ENCODE data around the gene PACRG.

- TF ChIP-seq POLR2A (IDR thresholded peaks at IDR 0.05; ENCODE audit: low read depth, low read length): no peak
- TF ChIP-seq, protein P1, sequence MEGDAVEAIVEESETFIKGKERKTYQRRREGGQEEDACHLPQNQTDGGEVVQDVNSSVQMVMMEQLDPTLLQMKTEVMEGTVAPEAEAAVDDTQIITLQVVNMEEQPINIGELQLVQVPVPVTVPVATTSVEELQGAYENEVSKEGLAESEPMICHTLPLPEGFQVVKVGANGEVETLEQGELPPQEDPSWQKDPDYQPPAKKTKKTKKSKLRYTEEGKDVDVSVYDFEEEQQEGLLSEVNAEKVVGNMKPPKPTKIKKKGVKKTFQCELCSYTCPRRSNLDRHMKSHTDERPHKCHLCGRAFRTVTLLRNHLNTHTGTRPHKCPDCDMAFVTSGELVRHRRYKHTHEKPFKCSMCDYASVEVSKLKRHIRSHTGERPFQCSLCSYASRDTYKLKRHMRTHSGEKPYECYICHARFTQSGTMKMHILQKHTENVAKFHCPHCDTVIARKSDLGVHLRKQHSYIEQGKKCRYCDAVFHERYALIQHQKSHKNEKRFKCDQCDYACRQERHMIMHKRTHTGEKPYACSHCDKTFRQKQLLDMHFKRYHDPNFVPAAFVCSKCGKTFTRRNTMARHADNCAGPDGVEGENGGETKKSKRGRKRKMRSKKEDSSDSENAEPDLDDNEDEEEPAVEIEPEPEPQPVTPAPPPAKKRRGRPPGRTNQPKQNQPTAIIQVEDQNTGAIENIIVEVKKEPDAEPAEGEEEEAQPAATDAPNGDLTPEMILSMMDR (conservative IDR thresholded peaks at IDR 0.05; ENCODE audit: low read depth, low read length): no peak
- no peak for TF ChIP-seq SMC3 (IDR thresholded peaks at IDR 0.05; ENCODE audit: low read depth, low read length)
- no peak for TF ChIP-seq RCOR1 (IDR thresholded peaks at IDR 0.05; ENCODE audit: insufficient replicate concordance, low read length)
- TF ChIP-seq MXI1 (IDR thresholded peaks at IDR 0.05; ENCODE audit: borderline replicate concordance, low read depth, low read length): no peak
- TF ChIP-seq MAZ (IDR thresholded peaks at IDR 0.05; ENCODE audit: borderline replicate concordance, low read depth, low read length): no peak
- TF ChIP-seq RFX5 (IDR thresholded peaks at IDR 0.05; ENCODE audit: low read depth, low read length): no peak
- no peak for TF ChIP-seq MAFK (IDR thresholded peaks at IDR 0.05; ENCODE audit: low read depth, low read length)
- TF ChIP-seq CEBPB (IDR thresholded peaks at IDR 0.05; ENCODE audit: low read depth, low read length): no peak
- TF ChIP-seq NFE2L2 (IDR thresholded peaks at IDR 0.05; ENCODE audit: low read depth, low read length): no peak
- TF ChIP-seq RAD21 (IDR thresholded peaks at IDR 0.05; ENCODE audit: low read length): no peak
- no peak for TF ChIP-seq CHD1 (IDR thresholded peaks at IDR 0.05; ENCODE audit: low read depth, low read length)
- no peak for TF ChIP-seq BHLHE40 (IDR thresholded peaks at IDR 0.05; ENCODE audit: low read depth, low read length)
- no peak for TF ChIP-seq FOS (IDR thresholded peaks at IDR 0.05; ENCODE audit: low read depth, low read length)
These were observed 193.8 kb downstream of the PACRG start for GRCh38 chr6:162921510-162922040.
